KMS-11 (cell line): ENCODE measurements around the gene LCLAT1.

Experiments used
- H2AFZ ChIP-seq: fragments of 200-600 bp; sonication (generic); 2 replicates; pipeline ENCODE4 v1.6.1; 2016; ENCODE audit warnings: antibody characterized with exemption, mixed run types, low read depth
- H3K27ac ChIP-seq: fragments of 200-600 bp; sonication (generic); 2 replicates; pipeline ENCODE4 v1.6.1; 2016; ENCODE audit warnings: mild to moderate bottlenecking, mixed run types
- H3K27me3 ChIP-seq: fragments of 200-600 bp; sonication (generic); 2 replicates; pipeline ENCODE4 v1.6.1; 2017; ENCODE audit warnings: mild to moderate bottlenecking, low read depth, mixed run types, moderate library complexity; ENCODE audit not compliant: insufficient read depth
- H3K36me3 ChIP-seq: fragments of 200-600 bp; sonication (generic); 2 replicates; pipeline ENCODE4 v1.6.1; 2017; ENCODE audit warnings: mild to moderate bottlenecking, mixed run types; ENCODE audit not compliant: insufficient read depth
- H3K4me1 ChIP-seq: fragments of 200-600 bp; sonication (generic); 2 replicates; pipeline ENCODE4 v1.6.1; 2016; ENCODE audit warnings: mild to moderate bottlenecking, low read depth, mixed run types; ENCODE audit not compliant: poor library complexity, severe bottlenecking
- H3K4me2 ChIP-seq: fragments of 200-600 bp; sonication (generic); 2 replicates; pipeline ENCODE4 v1.7.0; 2016; ENCODE audit warnings: mild to moderate bottlenecking, mixed run types
- H3K4me3 ChIP-seq: fragments of 200-600 bp; sonication (generic); IDR thresholded peaks from 2 replicates; pipeline ENCODE4 v1.6.1; 2017; ENCODE audit warnings: low read depth, low read length, mixed read lengths; ENCODE audit not compliant: insufficient read depth
- H3K79me2 ChIP-seq: fragments of 200-600 bp; sonication (generic); 2 replicates; pipeline ENCODE4 v1.6.1; 2016; ENCODE audit warnings: low read depth, mixed run types; ENCODE audit not compliant: insufficient read depth
- H3K9ac ChIP-seq: fragments of 200-600 bp; sonication (generic); 2 replicates; pipeline ENCODE4 v1.6.1; 2016; ENCODE audit warnings: mild to moderate bottlenecking, mixed run types
- H4K20me1 ChIP-seq: fragments of 200-600 bp; sonication (generic); 2 replicates; pipeline ENCODE4 v1.6.1; 2016; ENCODE audit warnings: mild to moderate bottlenecking, mixed run types; ENCODE audit not compliant: insufficient read depth
- TF ChIP-seq, protein P1 (sequence below): fragments of 200-600 bp; sonication (generic); conservative IDR thresholded peaks from 2 replicates; pipeline ENCODE4 v1.6.1; 2017; ENCODE audit warnings: low read depth, mild to moderate bottlenecking, antibody characterized with exemption, low read length, moderate library complexity, mixed read lengths

Gene LCLAT1

DNA sequence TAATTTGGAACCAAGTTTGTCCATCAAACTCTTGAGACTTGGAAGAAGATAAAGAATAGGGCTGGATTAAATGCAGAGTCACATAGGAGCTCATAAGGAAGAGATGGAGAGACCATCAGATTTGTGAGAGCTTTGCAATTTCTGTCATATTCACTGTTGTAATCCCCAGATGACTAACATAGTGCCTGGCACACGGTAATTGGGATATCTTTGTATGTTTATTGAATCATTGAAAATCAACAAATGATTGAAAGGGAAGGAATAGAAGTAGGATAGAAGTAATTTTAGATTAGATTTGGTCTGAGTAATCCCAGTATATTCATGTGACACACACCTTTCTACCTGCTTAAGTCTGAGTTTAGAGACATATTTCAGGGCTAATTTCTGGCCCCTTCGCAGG lies 75.4 kb downstream of the LCLAT1 start:
- TF ChIP-seq, protein P1, sequence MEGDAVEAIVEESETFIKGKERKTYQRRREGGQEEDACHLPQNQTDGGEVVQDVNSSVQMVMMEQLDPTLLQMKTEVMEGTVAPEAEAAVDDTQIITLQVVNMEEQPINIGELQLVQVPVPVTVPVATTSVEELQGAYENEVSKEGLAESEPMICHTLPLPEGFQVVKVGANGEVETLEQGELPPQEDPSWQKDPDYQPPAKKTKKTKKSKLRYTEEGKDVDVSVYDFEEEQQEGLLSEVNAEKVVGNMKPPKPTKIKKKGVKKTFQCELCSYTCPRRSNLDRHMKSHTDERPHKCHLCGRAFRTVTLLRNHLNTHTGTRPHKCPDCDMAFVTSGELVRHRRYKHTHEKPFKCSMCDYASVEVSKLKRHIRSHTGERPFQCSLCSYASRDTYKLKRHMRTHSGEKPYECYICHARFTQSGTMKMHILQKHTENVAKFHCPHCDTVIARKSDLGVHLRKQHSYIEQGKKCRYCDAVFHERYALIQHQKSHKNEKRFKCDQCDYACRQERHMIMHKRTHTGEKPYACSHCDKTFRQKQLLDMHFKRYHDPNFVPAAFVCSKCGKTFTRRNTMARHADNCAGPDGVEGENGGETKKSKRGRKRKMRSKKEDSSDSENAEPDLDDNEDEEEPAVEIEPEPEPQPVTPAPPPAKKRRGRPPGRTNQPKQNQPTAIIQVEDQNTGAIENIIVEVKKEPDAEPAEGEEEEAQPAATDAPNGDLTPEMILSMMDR, result no peak
- Histone ChIP-seq H4K20me1 (no peaks in the 10 kb centered on the region), H3K9ac (no peak overlapping the region), H3K4me1 (peaks cover 7% of the 10 kb centered on the region), H3K27me3 (no peaks in the 10 kb centered on the region), H3K4me2 (no peak overlapping the region), H3K36me3 (no peaks in the 10 kb centered on the region), H3K79me2 (no peaks in the 10 kb centered on the region), H3K4me3 (no peak overlapping the region), H3K27ac (no peak overlapping the region), H2AFZ (no peak overlapping the region)

DNA sequence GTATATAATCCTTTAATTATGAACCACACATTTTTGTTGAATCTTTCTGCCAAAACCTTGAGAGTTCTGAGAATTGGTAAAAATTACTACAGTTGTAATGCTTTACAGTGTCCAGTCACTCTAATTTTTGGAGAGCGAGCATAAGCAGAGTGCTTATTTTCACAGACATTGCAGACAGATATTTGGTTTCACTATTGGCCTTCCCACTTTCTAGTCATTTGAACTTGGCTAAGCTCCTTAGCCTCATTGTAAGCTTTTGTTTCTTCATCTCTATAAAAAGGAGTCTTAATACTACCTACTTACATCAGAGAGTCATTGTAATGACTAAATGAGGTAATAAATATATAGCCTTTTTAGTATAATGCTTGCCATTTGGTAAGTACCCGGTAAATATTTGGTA lies 80.4 kb downstream of the LCLAT1 start:
- Histone ChIP-seq H3K4me2 (no peak overlapping the region; the same call in 1 of the 2 replicates), H3K79me2 (no peaks in the 10 kb centered on the region), H3K27me3 (no peaks in the 10 kb centered on the region), H3K36me3 (no peaks in the 10 kb centered on the region), H3K4me1 (peaks cover 10% of the 10 kb centered on the region), H3K27ac (no peak overlapping the region), H2AFZ (no peak overlapping the region), H3K9ac (no peak overlapping the region), H4K20me1 (no peaks in the 10 kb centered on the region), H3K4me3 (no peak overlapping the region)
- TF ChIP-seq, protein P1, result no peak

GRCh38 chr2:30527859-30528258 lies 80.8 kb downstream of the LCLAT1 start:
- Histone ChIP-seq H2AFZ (no peak overlapping the region), H3K4me3 (no peak overlapping the region), H3K36me3 (no peaks in the 10 kb centered on the region), H4K20me1 (no peaks in the 10 kb centered on the region), H3K4me2 (no peak overlapping the region), H3K79me2 (no peaks in the 10 kb centered on the region), H3K27ac (no peak overlapping the region), H3K27me3 (no peaks in the 10 kb centered on the region), H3K9ac (no peak overlapping the region), H3K4me1 (peaks cover 10% of the 10 kb centered on the region)
- TF ChIP-seq, protein P1, result no peak

DNA sequence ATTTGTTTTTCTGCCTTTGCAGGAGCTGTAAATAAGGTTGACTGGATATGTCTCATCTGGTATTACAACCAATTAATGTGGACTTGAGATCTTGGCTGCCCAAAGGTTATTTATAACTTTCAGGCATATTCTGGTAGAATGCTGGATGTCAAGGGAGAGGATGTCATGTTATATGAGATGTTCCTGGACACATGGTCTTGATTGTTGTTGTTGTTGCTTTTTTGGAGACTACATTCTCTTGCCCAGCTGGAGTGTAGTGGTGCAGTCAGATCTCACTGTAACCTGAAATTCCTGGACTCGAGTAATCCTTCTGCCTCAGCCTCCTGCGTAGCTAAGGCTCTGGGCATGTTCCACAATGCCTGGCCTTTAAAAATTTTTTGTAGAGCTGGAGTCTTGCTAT lies 83.3 kb downstream of the LCLAT1 start:
- no peak overlapping the region for H3K9ac ChIP-seq
- no peaks in the 10 kb centered on the region for H3K36me3 ChIP-seq
- no peaks in the 10 kb centered on the region for H4K20me1 ChIP-seq
- no peaks in the 10 kb centered on the region for H3K27me3 ChIP-seq
- H3K4me3 ChIP-seq, result no peak overlapping the region
- peaks cover 10% of the 10 kb centered on the region for H3K4me1 ChIP-seq
- TF ChIP-seq, protein P1, result no peak
- H3K4me2 ChIP-seq, result no peak overlapping the region
- no peak overlapping the region for H3K27ac ChIP-seq
- no peak overlapping the region for H2AFZ ChIP-seq
- H3K79me2 ChIP-seq, result no peaks in the 10 kb centered on the region
